Fibroblast of pulmonary artery (primary cell): ENCODE results near the gene ALK.

Experiments
- DNase-seq: peaks from one replicate; pipeline ENCODE4 v3.0.0-alpha.2; 2010; ENCODE audit warnings: low read depth
- H3K4me3 ChIP-seq: replicated peaks from 2 replicates; pipeline ENCODE4 v1.5.1; 2011; ENCODE audit warnings: low read depth, mild to moderate bottlenecking, control low read depth, low read length, moderate library complexity
- TF ChIP-seq, protein P1 (sequence below): IDR thresholded peaks from 2 replicates; pipeline ENCODE4 v1.5.1; 2011; ENCODE audit warnings: mild to moderate bottlenecking, control low read depth, low read length, inconsistent platforms; ENCODE audit errors: missing control alignments

The ALK gene

DNA sequence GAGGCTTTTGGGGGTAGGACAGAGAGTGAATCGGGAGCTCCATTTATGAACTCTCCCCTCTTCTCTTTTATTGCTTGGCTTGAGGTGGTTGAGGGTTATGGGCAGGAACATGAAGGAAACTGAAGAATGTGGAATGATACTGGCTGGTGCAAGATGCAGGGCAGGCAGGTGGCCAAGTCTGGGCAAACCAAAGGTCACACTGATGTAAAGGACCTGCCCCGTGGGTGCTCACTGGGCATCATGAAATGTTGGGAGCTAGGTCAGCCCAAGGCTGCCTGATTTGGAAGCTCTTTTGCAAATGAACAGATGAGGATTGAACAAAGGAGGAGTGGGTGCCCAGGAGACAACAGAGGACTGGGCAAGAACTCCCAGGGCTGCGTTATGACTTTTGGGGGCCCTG lies 477.2 kb downstream of the ALK start:
- TF ChIP-seq, protein P1, sequence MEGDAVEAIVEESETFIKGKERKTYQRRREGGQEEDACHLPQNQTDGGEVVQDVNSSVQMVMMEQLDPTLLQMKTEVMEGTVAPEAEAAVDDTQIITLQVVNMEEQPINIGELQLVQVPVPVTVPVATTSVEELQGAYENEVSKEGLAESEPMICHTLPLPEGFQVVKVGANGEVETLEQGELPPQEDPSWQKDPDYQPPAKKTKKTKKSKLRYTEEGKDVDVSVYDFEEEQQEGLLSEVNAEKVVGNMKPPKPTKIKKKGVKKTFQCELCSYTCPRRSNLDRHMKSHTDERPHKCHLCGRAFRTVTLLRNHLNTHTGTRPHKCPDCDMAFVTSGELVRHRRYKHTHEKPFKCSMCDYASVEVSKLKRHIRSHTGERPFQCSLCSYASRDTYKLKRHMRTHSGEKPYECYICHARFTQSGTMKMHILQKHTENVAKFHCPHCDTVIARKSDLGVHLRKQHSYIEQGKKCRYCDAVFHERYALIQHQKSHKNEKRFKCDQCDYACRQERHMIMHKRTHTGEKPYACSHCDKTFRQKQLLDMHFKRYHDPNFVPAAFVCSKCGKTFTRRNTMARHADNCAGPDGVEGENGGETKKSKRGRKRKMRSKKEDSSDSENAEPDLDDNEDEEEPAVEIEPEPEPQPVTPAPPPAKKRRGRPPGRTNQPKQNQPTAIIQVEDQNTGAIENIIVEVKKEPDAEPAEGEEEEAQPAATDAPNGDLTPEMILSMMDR: no peak
- no peak for DNase-seq
- no peak overlapping the region for H3K4me3 ChIP-seq

- DNase-seq: no peak
- no peak overlapping the region for H3K4me3 ChIP-seq
- TF ChIP-seq, protein P1: no peak
Measured at GRCh38 chr2:29443627-29444026, 477.8 kb downstream of the ALK start.

- TF ChIP-seq, protein P1: no peak
Measured at GRCh38 chr2:29443151-29443550, 478.2 kb downstream of the ALK start.

GRCh38 chr2:29440921-29441623 lies 480.3 kb downstream of the ALK start:
- no peak overlapping the region for H3K4me3 ChIP-seq
- TF ChIP-seq, protein P1: no peak
- no peak for DNase-seq

More at GRCh38 chr2:29443151-29443550, 478.2 kb downstream of the ALK start:
- DNase-seq: no peak
- no peak overlapping the region for H3K4me3 ChIP-seq

GRCh38 chr2:29433920-29434319 lies 487.5 kb downstream of the ALK start:
- H3K4me3 ChIP-seq: no peak overlapping the region
- TF ChIP-seq, protein P1: no peak
- DNase-seq: no peak

- H3K4me3 ChIP-seq: no peak overlapping the region
- DNase-seq: no peak
- TF ChIP-seq, protein P1: no peak
Measured at GRCh38 chr2:29433128-29433527, 488.3 kb downstream of the ALK start.

- no peak overlapping the region for H3K4me3 ChIP-seq
- TF ChIP-seq, protein P1: no peak
- DNase-seq: no peak
Measured at GRCh38 chr2:29431485-29431884, 489.9 kb downstream of the ALK start.
